GM20431 (cell line): ENCODE measurements around the gene LETMD1.

Experiments
- in situ Hi-C: fragments of 300-500 bp; cut with MseI, MboI; formaldehyde crosslinking; loops from one replicate; pipeline ENCODE4 v1.15.0; 2020; ENCODE audit warnings: low sequenced_read_pairs; ENCODE audit not compliant: unreplicated experiment

LETMD1 gene

GRCh38 chr12:51025338-51025835 lies 22.7 kb upstream of the LETMD1 start:
- in situ Hi-C loops = no loop called here

- in situ Hi-C loops = no loop called here
Observed at GRCh38 chr12:51025836-51026638, 22.1 kb upstream of the LETMD1 start, which contains the start of gene SLC11A2. TSS of gene SLC11A2 (minus strand) at chr12:51026384. CDS start at chr12:51010728, 15,656 bp downstream.

GRCh38 chr12:51027342-51027835 lies 20.7 kb upstream of the LETMD1 start:
- in situ Hi-C loops = no loop called here

- in situ Hi-C loops = no loop called here
Observed at GRCh38 chr12:51028126-51028812, 19.9 kb upstream of the LETMD1 start.

GRCh38 chr12:51028813-51029150 lies 19.3 kb upstream of the LETMD1 start:
- in situ Hi-C loops = no loop called here

GRCh38 chr12:51033048-51033447 lies 15.1 kb upstream of the LETMD1 start:
- in situ Hi-C loops = no loop called here

GRCh38 chr12:51033457-51034089 lies 14.6 kb upstream of the LETMD1 start:
- in situ Hi-C loops = no loop called here

GRCh38 chr12:51036279-51036678 lies 11.8 kb upstream of the LETMD1 start:
- in situ Hi-C loops = no loop called here

GRCh38 chr12:51048661-51049251 lies 629 bp downstream of the LETMD1 start:
- in situ Hi-C loops = no loop called here

GRCh38 chr12:51049525-51049924 lies 1.4 kb downstream of the LETMD1 start:
- in situ Hi-C loops = no loop called here

- in situ Hi-C loops = no loop called here
Observed at GRCh38 chr12:51051787-51052186, 3.7 kb downstream of the LETMD1 start.

GRCh38 chr12:51055060-51055459 lies 6.9 kb downstream of the LETMD1 start:
- in situ Hi-C loops = no loop called here

GRCh38 chr12:51056242-51056641 lies 8.1 kb downstream of the LETMD1 start:
- in situ Hi-C loops = no loop called here

- in situ Hi-C loops = no loop called here
Observed at GRCh38 chr12:51059086-51059485, 11.0 kb downstream of the LETMD1 start.

- in situ Hi-C loops = no loop called here
Observed at GRCh38 chr12:51062631-51063397, 14.7 kb downstream of the LETMD1 start.

GRCh38 chr12:51065530-51065929 lies 17.4 kb downstream of the LETMD1 start:
- in situ Hi-C loops = no loop called here

GRCh38 chr12:51067229-51067628 lies 19.1 kb downstream of the LETMD1 start:
- in situ Hi-C loops = no loop called here

- in situ Hi-C loops = no loop called here
Observed at GRCh38 chr12:51067771-51068170, 19.6 kb downstream of the LETMD1 start.

GRCh38 chr12:51070004-51070403 lies 21.9 kb downstream of the LETMD1 start:
- in situ Hi-C loops = no loop called here

- in situ Hi-C loops = no loop called here
Observed at GRCh38 chr12:51071663-51072062, 23.5 kb downstream of the LETMD1 start.
